GM12892 (cell line): ENCODE results near the gene PPCDC.

Source experiments
- POLR2AphosphoS5 ChIP-seq: IDR thresholded peaks from 2 replicates; pipeline ENCODE4 v1.6.1; 2011; ENCODE audit warnings: low read depth, low read length, control low read depth
- TAF1 ChIP-seq: IDR thresholded peaks from 2 replicates; pipeline ENCODE4 v1.6.1; 2011; ENCODE audit warnings: low read depth, mild to moderate bottlenecking, control low read depth, low read length, borderline replicate concordance

- no peak for TF ChIP-seq TAF1
- no peak for TF ChIP-seq POLR2AphosphoS5
Observed at GRCh38 chr15:75045332-75046015, 22.1 kb downstream of the PPCDC start.
